HG02938 (cell line): Measurements from ENCODE around the gene NUF2.
"Not testable (repeated sequence)": the region's sequence is repeated elsewhere in the genome, so short reads cannot be mapped to it uniquely, and the experiment has no call there.

Experiments used
- ATAC-seq: cut with Tn5 transposase; IDR thresholded peaks from one replicate; pipeline ENCODE4 v1.9.1; 2021; ENCODE audit warnings: mild to moderate bottlenecking, moderate library complexity; ENCODE audit not compliant: unreplicated experiment

The NUF2 gene

GRCh38 chr1:163321311-163322305, at the start of gene NUF2:
Gene NUF2, plus strand, starts transcription at chr1:163321954. Its CDS starts 4,098 bp downstream, at chr1:163326052.
- ATAC-seq = peak; percentile 96

GRCh38 chr1:163273766-163274441, 47.9 kb upstream of the NUF2 start:
- ATAC-seq = no peak

GRCh38 chr1:163275222-163275621, 46.5 kb upstream of the NUF2 start:
- no peak for ATAC-seq

- ATAC-seq = no peak
Observed at GRCh38 chr1:163278602-163279001, 43.2 kb upstream of the NUF2 start.

GRCh38 chr1:163284867-163285266, 36.9 kb upstream of the NUF2 start:
- ATAC-seq = not testable (repeated sequence)

- no peak for ATAC-seq
Observed at GRCh38 chr1:163290025-163290640, 31.6 kb upstream of the NUF2 start.

GRCh38 chr1:163291461-163291860, 30.3 kb upstream of the NUF2 start:
- no peak for ATAC-seq

GRCh38 chr1:163292153-163292552, 29.6 kb upstream of the NUF2 start:
- ATAC-seq = not testable (repeated sequence)

GRCh38 chr1:163293497-163293896, 28.3 kb upstream of the NUF2 start:
- not testable (repeated sequence) for ATAC-seq

- no peak for ATAC-seq
Observed at GRCh38 chr1:163295949-163296348, 25.8 kb upstream of the NUF2 start.

GRCh38 chr1:163296504-163297263, 25.1 kb upstream of the NUF2 start:
- no peak for ATAC-seq

- ATAC-seq = no peak
Observed at GRCh38 chr1:163298365-163298764, 23.4 kb upstream of the NUF2 start.

GRCh38 chr1:163300568-163300967, 21.2 kb upstream of the NUF2 start:
- ATAC-seq = no peak

- ATAC-seq = no peak
Observed at GRCh38 chr1:163303561-163303960, 18.2 kb upstream of the NUF2 start.

- ATAC-seq = no peak
Observed at GRCh38 chr1:163305441-163305840, 16.3 kb upstream of the NUF2 start.

- ATAC-seq = no peak
Observed at GRCh38 chr1:163307479-163308171, 14.1 kb upstream of the NUF2 start.

GRCh38 chr1:163308811-163309210, 12.9 kb upstream of the NUF2 start:
- no peak for ATAC-seq

GRCh38 chr1:163315773-163316374, 5.9 kb upstream of the NUF2 start:
- ATAC-seq = no peak

GRCh38 chr1:163320891-163321290, 863 bp upstream of the NUF2 start:
- ATAC-seq = no peak

GRCh38 chr1:163323339-163323738, 1.6 kb downstream of the NUF2 start:
- not testable (repeated sequence) for ATAC-seq
